HepG2 (cell line): ENCODE results near the gene SCUBE2.

Experiments used
- HDAC6 ChIP-seq: fragments of 200-600 bp; sonication (generic); IDR thresholded peaks from 2 replicates; pipeline ENCODE4 v1.7.0; 2017; ENCODE audit warnings: mild to moderate bottlenecking, antibody characterized with exemption, low read length, low read depth
- MAFF ChIP-seq: IDR thresholded peaks from 2 replicates; pipeline ENCODE4 v1.6.1; 2011; ENCODE audit warnings: low read depth, low read length, improper control_type of control experiment
- RNF2 ChIP-seq: fragments of 450-650 bp; conservative IDR thresholded peaks from 2 replicates; pipeline ENCODE4 v1.6.1; 2016; ENCODE audit warnings: low read depth
- SMARCC2 ChIP-seq: fragments of 450-650 bp; IDR thresholded peaks from 2 replicates; pipeline ENCODE4 v1.6.1; 2017; ENCODE audit warnings: antibody characterized with exemption, mild to moderate bottlenecking
- SNAI1 ChIP-seq: sonication (generic); formaldehyde crosslinking; IDR thresholded peaks from 2 replicates; pipeline ENCODE4 v1.5.0; 2020; ENCODE audit warnings: mild to moderate bottlenecking, missing genetic modification reagents, borderline replicate concordance
- SRF ChIP-seq: IDR thresholded peaks from 2 replicates; pipeline ENCODE4 v1.6.1; 2011; ENCODE audit warnings: mild to moderate bottlenecking, low read depth, low read length, moderate library complexity
- TBP ChIP-seq: sonication (generic); formaldehyde crosslinking; IDR thresholded peaks from 2 replicates; pipeline ENCODE4 v1.5.0; 2020; ENCODE audit warnings: missing genetic modification reagents
- ZNF530 ChIP-seq: sonication (generic); formaldehyde crosslinking; IDR thresholded peaks from 2 replicates; pipeline ENCODE4 v1.5.0; 2020; ENCODE audit warnings: low read depth, mild to moderate bottlenecking, missing genetic modification reagents
- ZSCAN30 ChIP-seq: sonication (generic); formaldehyde crosslinking; IDR thresholded peaks from 2 replicates; pipeline ENCODE4 v1.5.0; 2020; ENCODE audit warnings: mild to moderate bottlenecking, missing genetic modification reagents
- TF ChIP-seq, protein P1 (sequence below): IDR thresholded peaks from 2 replicates; pipeline ENCODE4 v1.6.1; 2018; ENCODE audit warnings: missing genetic modification reagents
- TF ChIP-seq, protein P2 (sequence below): sonication (generic); formaldehyde crosslinking; IDR thresholded peaks from 2 replicates; pipeline ENCODE4 v1.5.0; 2020; ENCODE audit warnings: mild to moderate bottlenecking, missing genetic modification reagents, moderate library complexity
- TF ChIP-seq, protein P3 (sequence below): sonication (generic); formaldehyde crosslinking; conservative IDR thresholded peaks from 2 replicates; pipeline ENCODE4 v1.4.0; 2020; ENCODE audit warnings: missing genetic modification reagents
- TF ChIP-seq, protein P4 (sequence below): IDR thresholded peaks from 2 replicates; pipeline ENCODE4 v1.6.1; 2016; ENCODE audit warnings: low read depth, control low read depth

DNA sequence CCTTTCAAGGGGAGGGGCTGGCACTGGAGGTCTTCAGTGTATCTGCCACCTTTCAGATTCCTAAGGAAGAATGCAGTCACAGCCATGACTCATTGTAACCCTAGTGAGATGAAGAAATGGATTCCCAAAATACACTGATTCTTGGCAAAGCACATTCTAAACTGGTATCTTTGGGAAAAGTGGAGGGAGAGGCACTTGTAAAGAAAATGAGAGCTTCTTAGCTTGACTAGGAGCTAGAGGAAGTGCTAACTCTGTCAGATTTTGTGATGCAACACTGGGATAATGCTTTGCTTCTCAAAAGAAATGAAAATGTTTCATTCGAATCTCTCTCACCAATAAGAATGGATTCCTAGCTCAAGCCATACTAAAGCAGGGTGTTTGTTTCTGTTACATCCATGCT, 101.9 kb downstream of the SCUBE2 start:
- no peak for TF ChIP-seq TBP (CRISPR knock-in tag)
- TF ChIP-seq SRF: no peak
- TF ChIP-seq, protein P1, sequence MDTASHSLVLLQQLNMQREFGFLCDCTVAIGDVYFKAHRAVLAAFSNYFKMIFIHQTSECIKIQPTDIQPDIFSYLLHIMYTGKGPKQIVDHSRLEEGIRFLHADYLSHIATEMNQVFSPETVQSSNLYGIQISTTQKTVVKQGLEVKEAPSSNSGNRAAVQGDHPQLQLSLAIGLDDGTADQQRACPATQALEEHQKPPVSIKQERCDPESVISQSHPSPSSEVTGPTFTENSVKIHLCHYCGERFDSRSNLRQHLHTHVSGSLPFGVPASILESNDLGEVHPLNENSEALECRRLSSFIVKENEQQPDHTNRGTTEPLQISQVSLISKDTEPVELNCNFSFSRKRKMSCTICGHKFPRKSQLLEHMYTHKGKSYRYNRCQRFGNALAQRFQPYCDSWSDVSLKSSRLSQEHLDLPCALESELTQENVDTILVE (CRISPR knock-in tag): no peak
- TF ChIP-seq ZNF530 (CRISPR knock-in tag): no peak
- TF ChIP-seq, protein P2, sequence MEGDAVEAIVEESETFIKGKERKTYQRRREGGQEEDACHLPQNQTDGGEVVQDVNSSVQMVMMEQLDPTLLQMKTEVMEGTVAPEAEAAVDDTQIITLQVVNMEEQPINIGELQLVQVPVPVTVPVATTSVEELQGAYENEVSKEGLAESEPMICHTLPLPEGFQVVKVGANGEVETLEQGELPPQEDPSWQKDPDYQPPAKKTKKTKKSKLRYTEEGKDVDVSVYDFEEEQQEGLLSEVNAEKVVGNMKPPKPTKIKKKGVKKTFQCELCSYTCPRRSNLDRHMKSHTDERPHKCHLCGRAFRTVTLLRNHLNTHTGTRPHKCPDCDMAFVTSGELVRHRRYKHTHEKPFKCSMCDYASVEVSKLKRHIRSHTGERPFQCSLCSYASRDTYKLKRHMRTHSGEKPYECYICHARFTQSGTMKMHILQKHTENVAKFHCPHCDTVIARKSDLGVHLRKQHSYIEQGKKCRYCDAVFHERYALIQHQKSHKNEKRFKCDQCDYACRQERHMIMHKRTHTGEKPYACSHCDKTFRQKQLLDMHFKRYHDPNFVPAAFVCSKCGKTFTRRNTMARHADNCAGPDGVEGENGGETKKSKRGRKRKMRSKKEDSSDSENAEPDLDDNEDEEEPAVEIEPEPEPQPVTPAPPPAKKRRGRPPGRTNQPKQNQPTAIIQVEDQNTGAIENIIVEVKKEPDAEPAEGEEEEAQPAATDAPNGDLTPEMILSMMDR (CRISPR knock-in tag): no peak
- TF ChIP-seq SNAI1 (CRISPR knock-in tag): no peak
- TF ChIP-seq RNF2: no peak
- TF ChIP-seq, protein P3, sequence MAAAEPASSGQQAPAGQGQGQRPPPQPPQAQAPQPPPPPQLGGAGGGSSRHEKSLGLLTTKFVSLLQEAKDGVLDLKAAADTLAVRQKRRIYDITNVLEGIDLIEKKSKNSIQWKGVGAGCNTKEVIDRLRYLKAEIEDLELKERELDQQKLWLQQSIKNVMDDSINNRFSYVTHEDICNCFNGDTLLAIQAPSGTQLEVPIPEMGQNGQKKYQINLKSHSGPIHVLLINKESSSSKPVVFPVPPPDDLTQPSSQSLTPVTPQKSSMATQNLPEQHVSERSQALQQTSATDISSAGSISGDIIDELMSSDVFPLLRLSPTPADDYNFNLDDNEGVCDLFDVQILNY (CRISPR knock-in tag): no peak
- TF ChIP-seq, protein P4, sequence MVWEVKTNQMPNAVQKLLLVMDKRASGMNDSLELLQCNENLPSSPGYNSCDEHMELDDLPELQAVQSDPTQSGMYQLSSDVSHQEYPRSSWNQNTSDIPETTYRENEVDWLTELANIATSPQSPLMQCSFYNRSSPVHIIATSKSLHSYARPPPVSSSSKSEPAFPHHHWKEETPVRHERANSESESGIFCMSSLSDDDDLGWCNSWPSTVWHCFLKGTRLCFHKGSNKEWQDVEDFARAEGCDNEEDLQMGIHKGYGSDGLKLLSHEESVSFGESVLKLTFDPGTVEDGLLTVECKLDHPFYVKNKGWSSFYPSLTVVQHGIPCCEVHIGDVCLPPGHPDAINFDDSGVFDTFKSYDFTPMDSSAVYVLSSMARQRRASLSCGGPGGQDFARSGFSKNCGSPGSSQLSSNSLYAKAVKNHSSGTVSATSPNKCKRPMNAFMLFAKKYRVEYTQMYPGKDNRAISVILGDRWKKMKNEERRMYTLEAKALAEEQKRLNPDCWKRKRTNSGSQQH (CRISPR knock-in tag): no peak
- no peak for TF ChIP-seq HDAC6
- no peak for TF ChIP-seq ZSCAN30 (CRISPR knock-in tag)
- TF ChIP-seq MAFF: no peak
- TF ChIP-seq SMARCC2: no peak
